ENCODE measurements around the gene CXCL10. TPM values are rescaled to one million over a fixed set of nuclear protein-coding genes. Genes with fewer than 3 reads are reported as not detected.
"Not testable (repeated sequence)": the region's sequence is repeated elsewhere in the genome, so short reads cannot be mapped to it uniquely, and the experiment has no call there.

The CXCL10 gene
- total RNA-seq, 1 donor from 2014 or later: not detected

- Histone ChIP-seq H3K4me3 (no peak overlapping the region), H3K9me3 (no peaks in the 10 kb centered on the region), H3K4me1 (no peaks in the 10 kb centered on the region), H3K36me3 (no peaks in the 10 kb centered on the region), H3K27me3 (no peaks in the 10 kb centered on the region), H3K27ac (no peak overlapping the region)
- DNase-seq (ENCODE audit: low spot score in 2 of 2): no peak
- no peak for TF ChIP-seq CTCF (IDR thresholded peaks at IDR 0.05)
- intact Hi-C loops (cut with DNase I): no loop called here
Observed at GRCh38 chr4:76055016-76055415, 31.7 kb upstream of the CXCL10 start.

- Histone ChIP-seq H3K4me1 (no peaks in the 10 kb centered on the region), H3K36me3 (no peaks in the 10 kb centered on the region), H3K9me3 (no peaks in the 10 kb centered on the region), H3K27ac (no peak overlapping the region), H3K4me3 (no peak overlapping the region), H3K27me3 (no peaks in the 10 kb centered on the region)
- TF ChIP-seq CTCF (IDR thresholded peaks at IDR 0.05): no peak
- intact Hi-C loops (cut with DNase I): no loop called here
- no peak for DNase-seq (ENCODE audit: low spot score in 2 of 2)
Observed at GRCh38 chr4:76053730-76054129, 30.4 kb upstream of the CXCL10 start.

GRCh38 chr4:76050560-76051050, 27.3 kb upstream of the CXCL10 start:
- H3K27me3 ChIP-seq; H3K4me1 ChIP-seq; intact Hi-C loops (cut with DNase I); H3K4me3 ChIP-seq; H3K36me3 ChIP-seq; H3K27ac ChIP-seq; DNase-seq (ENCODE audit: low spot score in 2 of 2); H3K9me3 ChIP-seq: not testable (repeated sequence)

DNA sequence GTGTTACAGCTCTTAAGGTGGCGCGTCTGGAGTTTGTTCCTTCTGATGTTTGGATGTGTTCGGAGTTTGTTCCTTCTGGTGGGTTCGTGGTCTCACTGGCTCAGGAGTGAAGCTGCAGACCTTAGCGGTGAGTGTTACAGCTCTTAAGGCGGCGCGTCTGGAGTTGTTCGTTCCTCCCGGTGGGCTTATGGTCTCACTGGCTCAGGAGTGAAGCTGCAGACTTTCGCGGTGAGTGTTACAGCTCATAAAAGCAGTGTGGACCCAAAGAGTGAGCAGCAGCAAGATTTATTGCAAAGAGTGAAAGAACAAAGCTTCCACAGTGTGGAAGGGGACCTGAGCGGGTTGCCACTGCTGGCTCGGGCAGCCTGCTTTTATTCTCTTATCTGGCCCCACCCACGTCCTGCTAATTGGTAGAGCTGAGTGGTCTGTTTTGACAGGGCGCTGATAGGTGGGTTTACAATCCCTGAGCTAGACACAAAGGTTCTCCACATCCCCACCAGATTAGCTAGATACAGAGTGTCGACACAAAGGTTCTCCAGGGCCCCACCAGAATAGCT, 26.6 kb upstream of the CXCL10 start:
- H3K9me3 ChIP-seq; H3K4me1 ChIP-seq; H3K4me3 ChIP-seq; DNase-seq (ENCODE audit: low spot score in 2 of 2); H3K36me3 ChIP-seq; intact Hi-C loops (cut with DNase I); H3K27ac ChIP-seq; H3K27me3 ChIP-seq: not testable (repeated sequence)

DNA sequence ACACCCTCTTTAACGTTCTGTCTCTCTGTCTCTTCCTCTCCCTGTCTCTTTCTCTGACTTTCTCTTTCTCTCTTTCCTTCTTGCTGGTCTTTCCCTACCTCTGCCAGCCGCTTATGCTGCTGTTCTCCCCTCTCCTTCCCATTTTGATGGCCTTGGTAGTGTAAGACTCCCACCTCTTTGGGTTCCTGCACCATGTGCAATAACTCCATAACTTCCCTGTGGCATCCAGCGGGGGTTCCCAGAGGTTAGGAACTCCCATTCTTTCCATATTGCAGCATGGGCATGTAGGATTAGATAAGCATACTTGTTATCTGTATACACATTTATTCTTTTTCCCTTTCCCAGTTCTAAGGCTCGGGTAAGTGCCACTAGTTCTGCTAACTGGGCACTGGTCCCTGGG, 21.4 kb upstream of the CXCL10 start:
- H3K27me3 ChIP-seq; H3K4me1 ChIP-seq; H3K4me3 ChIP-seq; H3K27ac ChIP-seq; H3K9me3 ChIP-seq; intact Hi-C loops (cut with DNase I); H3K36me3 ChIP-seq; DNase-seq (ENCODE audit: low spot score in 2 of 2): not testable (repeated sequence)

DNA sequence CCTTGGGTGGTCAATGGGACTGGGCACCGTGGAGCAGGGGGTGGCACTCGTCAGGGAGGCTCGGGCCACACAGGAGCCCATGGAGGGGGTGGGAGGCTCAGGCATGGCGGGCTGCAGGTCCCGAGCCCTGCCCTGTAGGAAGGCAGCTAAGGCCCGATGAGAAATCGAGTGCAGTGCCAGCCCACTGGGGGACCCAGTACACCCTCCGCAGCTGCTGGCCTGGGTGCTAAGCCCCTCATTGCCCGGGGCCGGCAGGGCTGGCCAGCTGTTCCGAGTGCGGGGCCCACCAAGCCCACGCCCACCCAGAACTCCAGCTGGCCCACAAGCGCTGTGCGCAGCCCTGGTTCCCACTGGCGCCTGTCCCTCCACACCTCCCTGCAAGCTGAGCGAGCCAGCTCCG, 20.0 kb upstream of the CXCL10 start:
- H3K4me3 ChIP-seq; H3K27me3 ChIP-seq; DNase-seq (ENCODE audit: low spot score in 2 of 2); H3K9me3 ChIP-seq; H3K27ac ChIP-seq; H3K4me1 ChIP-seq; intact Hi-C loops (cut with DNase I); H3K36me3 ChIP-seq: not testable (repeated sequence)

DNA sequence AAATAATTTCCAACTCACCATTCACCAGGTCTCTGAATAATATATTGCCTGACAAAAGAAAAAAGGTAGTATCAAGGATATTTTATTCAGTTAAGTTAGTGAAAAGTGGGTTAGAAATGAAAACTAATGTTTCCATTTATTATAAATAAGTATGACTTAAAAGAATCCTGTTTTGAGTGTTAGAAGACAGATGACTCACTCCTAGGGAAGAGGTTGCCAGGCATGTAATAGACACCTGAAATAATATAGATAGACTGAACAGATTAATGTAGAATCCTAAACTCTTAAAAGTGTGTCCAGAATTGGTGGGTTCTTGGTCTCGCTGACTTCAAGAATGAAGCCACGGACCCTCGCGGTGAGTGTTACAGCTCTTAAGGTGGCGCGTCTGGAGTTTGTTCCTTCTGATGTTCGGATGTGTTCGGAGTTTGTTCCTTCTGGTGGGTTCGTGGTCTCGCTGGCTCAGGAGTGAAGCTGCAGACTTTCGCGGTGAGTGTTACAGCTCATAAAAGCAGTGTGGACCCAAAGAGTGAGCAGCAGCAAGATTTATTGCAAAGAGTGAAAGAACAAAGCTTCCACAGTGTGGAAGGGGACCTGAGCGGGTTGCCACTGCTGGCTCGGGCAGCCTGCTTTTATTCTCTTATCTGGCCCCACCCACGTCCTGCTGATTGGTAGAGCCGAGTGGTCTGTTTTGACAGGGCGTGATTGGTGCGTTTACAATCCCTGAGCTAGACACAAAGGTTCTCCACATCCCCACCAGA, 19.1 kb upstream of the CXCL10 start:
- H3K4me1 ChIP-seq; H3K27me3 ChIP-seq; H3K4me3 ChIP-seq; DNase-seq (ENCODE audit: low spot score in 2 of 2); H3K36me3 ChIP-seq; H3K27ac ChIP-seq; H3K9me3 ChIP-seq; intact Hi-C loops (cut with DNase I): not testable (repeated sequence)

DNA sequence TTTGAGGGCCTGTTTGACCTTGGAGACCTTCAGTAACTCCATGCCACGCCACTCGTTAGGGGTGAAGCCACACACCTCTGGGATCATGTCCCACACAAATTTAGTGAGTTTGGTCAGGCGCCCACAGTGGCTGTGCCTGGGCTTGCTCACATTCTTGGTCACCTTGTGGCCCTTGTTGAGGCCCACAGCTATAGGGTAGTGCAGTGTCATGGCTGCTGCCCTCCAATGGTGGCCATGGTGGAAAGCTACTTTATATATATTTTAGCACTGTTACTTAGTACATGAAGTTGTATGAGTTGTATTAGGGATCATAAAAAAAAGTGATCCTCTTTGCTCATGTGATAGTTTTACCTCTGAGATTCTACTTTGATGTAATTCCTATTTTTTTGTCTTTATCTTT, 13.6 kb upstream of the CXCL10 start:
- no peak for TF ChIP-seq CTCF (IDR thresholded peaks at IDR 0.05)
- intact Hi-C loops (cut with DNase I): no loop called here
- no peaks in the 10 kb centered on the region for H3K36me3 ChIP-seq
- H3K27me3 ChIP-seq: no peaks in the 10 kb centered on the region
- no peak overlapping the region for H3K4me3 ChIP-seq
- H3K9me3 ChIP-seq: no peaks in the 10 kb centered on the region
- no peak for DNase-seq (ENCODE audit: low spot score in 2 of 2)
- H3K4me1 ChIP-seq: no peaks in the 10 kb centered on the region
- H3K27ac ChIP-seq: no peak overlapping the region

Data from ascending aorta (tissue), 2 donors.